KMS-11 (cell line): ENCODE measurements around the gene SRP68.

Experiments used
- H2AFZ ChIP-seq: fragments of 200-600 bp; sonication (generic); 2 replicates; pipeline ENCODE4 v1.6.1; 2016; ENCODE audit warnings: antibody characterized with exemption, mixed run types, low read depth
- H3K27ac ChIP-seq: fragments of 200-600 bp; sonication (generic); 2 replicates; pipeline ENCODE4 v1.6.1; 2016; ENCODE audit warnings: mild to moderate bottlenecking, mixed run types
- H3K27me3 ChIP-seq: fragments of 200-600 bp; sonication (generic); 2 replicates; pipeline ENCODE4 v1.6.1; 2017; ENCODE audit warnings: mild to moderate bottlenecking, low read depth, mixed run types, moderate library complexity; ENCODE audit not compliant: insufficient read depth
- H3K36me3 ChIP-seq: fragments of 200-600 bp; sonication (generic); 2 replicates; pipeline ENCODE4 v1.6.1; 2017; ENCODE audit warnings: mild to moderate bottlenecking, mixed run types; ENCODE audit not compliant: insufficient read depth
- H3K4me1 ChIP-seq: fragments of 200-600 bp; sonication (generic); 2 replicates; pipeline ENCODE4 v1.6.1; 2016; ENCODE audit warnings: mild to moderate bottlenecking, low read depth, mixed run types; ENCODE audit not compliant: poor library complexity, severe bottlenecking
- H3K4me2 ChIP-seq: fragments of 200-600 bp; sonication (generic); 2 replicates; pipeline ENCODE4 v1.7.0; 2016; ENCODE audit warnings: mild to moderate bottlenecking, mixed run types
- H3K4me3 ChIP-seq: fragments of 200-600 bp; sonication (generic); IDR thresholded peaks from 2 replicates; pipeline ENCODE4 v1.6.1; 2017; ENCODE audit warnings: low read depth, low read length, mixed read lengths; ENCODE audit not compliant: insufficient read depth
- H3K79me2 ChIP-seq: fragments of 200-600 bp; sonication (generic); 2 replicates; pipeline ENCODE4 v1.6.1; 2016; ENCODE audit warnings: low read depth, mixed run types; ENCODE audit not compliant: insufficient read depth
- H3K9ac ChIP-seq: fragments of 200-600 bp; sonication (generic); 2 replicates; pipeline ENCODE4 v1.6.1; 2016; ENCODE audit warnings: mild to moderate bottlenecking, mixed run types
- H4K20me1 ChIP-seq: fragments of 200-600 bp; sonication (generic); 2 replicates; pipeline ENCODE4 v1.6.1; 2016; ENCODE audit warnings: mild to moderate bottlenecking, mixed run types; ENCODE audit not compliant: insufficient read depth
- CTCF ChIP-seq: fragments of 200-600 bp; sonication (generic); conservative IDR thresholded peaks from 2 replicates; pipeline ENCODE4 v1.6.1; 2017; ENCODE audit warnings: low read depth, mild to moderate bottlenecking, antibody characterized with exemption, low read length, moderate library complexity, mixed read lengths

SRP68 gene

GRCh38 chr17:76026714-76027158, 45.6 kb downstream of the SRP68 start:
- H3K4me1 ChIP-seq, result no peaks in the 10 kb centered on the region
- no peaks in the 10 kb centered on the region for H3K36me3 ChIP-seq
- H3K79me2 ChIP-seq, result no peaks in the 10 kb centered on the region
- no peaks in the 10 kb centered on the region; the same call in 1 of the 2 replicates for H3K27me3 ChIP-seq
- no peaks in the 10 kb centered on the region for H4K20me1 ChIP-seq
- H3K27ac ChIP-seq, result no peak overlapping the region
- H3K4me2 ChIP-seq, result no peak overlapping the region
- TF ChIP-seq CTCF, result no peak
- no peak overlapping the region for H2AFZ ChIP-seq
- no peak overlapping the region for H3K4me3 ChIP-seq
- H3K9ac ChIP-seq, result no peak overlapping the region

- H3K27me3 ChIP-seq, result no peaks in the 10 kb centered on the region; the same call in 1 of the 2 replicates
- no peak overlapping the region for H3K27ac ChIP-seq
- H3K4me3 ChIP-seq, result no peak overlapping the region
- no peak overlapping the region for H3K9ac ChIP-seq
- no peaks in the 10 kb centered on the region for H3K36me3 ChIP-seq
- H3K4me2 ChIP-seq, result no peak overlapping the region
- no peaks in the 10 kb centered on the region for H3K4me1 ChIP-seq
- H3K79me2 ChIP-seq, result no peaks in the 10 kb centered on the region
- H2AFZ ChIP-seq, result no peak overlapping the region
- TF ChIP-seq CTCF, result no peak
- H4K20me1 ChIP-seq, result no peaks in the 10 kb centered on the region
These were observed 47.0 kb downstream of the SRP68 start for GRCh38 chr17:76025294-76025693.

GRCh38 chr17:76024353-76024752, 48.0 kb downstream of the SRP68 start:
- H3K9ac ChIP-seq, result no peak overlapping the region
- no peaks in the 10 kb centered on the region for H3K79me2 ChIP-seq
- no peak overlapping the region for H3K27ac ChIP-seq
- TF ChIP-seq CTCF, result no peak
- H3K36me3 ChIP-seq, result no peaks in the 10 kb centered on the region
- H2AFZ ChIP-seq, result no peak overlapping the region
- H3K27me3 ChIP-seq, result no peaks in the 10 kb centered on the region; the same call in 1 of the 2 replicates
- no peaks in the 10 kb centered on the region for H4K20me1 ChIP-seq
- no peaks in the 10 kb centered on the region for H3K4me1 ChIP-seq
- no peak overlapping the region for H3K4me2 ChIP-seq
- H3K4me3 ChIP-seq, result no peak overlapping the region

GRCh38 chr17:76023900-76024237, 48.4 kb downstream of the SRP68 start:
- Histone ChIP-seq H3K9ac (no peak overlapping the region), H3K27me3 (no peaks in the 10 kb centered on the region; the same call in 1 of the 2 replicates), H4K20me1 (no peaks in the 10 kb centered on the region), H3K4me3 (no peak overlapping the region), H3K79me2 (no peaks in the 10 kb centered on the region), H3K27ac (no peak overlapping the region), H3K36me3 (no peaks in the 10 kb centered on the region), H3K4me1 (no peaks in the 10 kb centered on the region), H2AFZ (no peak overlapping the region), H3K4me2 (no peak overlapping the region)
- TF ChIP-seq CTCF, result no peak
